T1000 (cell line): ENCODE data around the gene ANKRD40.

Experiments
- DNase-seq: peaks from one replicate; lab custom pipeline; 2025; ENCODE audit warnings: mixed read lengths; lab: John Stamatoyannopoulos, UW

ANKRD40 gene

DNA sequence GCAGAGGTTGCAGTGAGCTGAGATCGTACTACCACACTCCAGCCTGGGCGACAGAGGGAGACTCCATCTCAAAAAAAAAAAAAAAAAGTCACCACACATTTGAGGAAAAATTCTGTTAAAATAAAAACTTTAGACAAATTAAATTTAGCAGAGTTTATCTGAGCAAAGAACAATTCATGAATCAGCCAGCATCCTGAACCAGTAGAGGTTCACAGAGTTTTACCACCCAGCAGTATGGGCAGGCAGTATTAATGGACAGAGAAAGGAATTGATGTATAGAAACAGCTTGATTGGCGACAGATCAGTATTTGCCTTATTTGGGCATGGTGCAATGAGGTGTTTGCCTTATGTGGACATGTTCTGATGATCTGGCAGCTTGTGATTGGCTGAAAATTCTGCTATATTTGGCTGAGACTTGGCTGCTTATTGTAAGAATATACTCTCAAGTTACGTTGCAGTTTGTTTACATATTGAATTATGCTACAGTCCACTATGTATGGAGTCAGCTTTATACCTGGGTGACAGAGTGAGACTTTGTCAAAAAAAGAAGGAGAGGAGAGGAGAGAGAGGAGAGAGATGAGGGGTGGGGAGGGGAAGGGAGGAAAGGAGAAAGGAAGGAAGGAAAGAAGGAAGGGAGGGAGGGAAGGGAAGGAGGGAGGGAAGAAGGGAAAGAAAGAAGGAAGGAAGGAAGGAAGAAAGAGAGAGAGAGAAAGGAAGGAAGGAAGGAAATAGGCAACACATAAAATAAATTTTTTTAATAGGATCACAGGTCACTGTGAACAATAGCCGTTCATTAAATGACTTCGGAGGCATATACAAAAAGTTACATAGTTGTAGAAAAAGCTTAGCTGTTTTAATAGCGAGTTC, 58.4 kb downstream of the ANKRD40 start:
- no peak for DNase-seq

DNA sequence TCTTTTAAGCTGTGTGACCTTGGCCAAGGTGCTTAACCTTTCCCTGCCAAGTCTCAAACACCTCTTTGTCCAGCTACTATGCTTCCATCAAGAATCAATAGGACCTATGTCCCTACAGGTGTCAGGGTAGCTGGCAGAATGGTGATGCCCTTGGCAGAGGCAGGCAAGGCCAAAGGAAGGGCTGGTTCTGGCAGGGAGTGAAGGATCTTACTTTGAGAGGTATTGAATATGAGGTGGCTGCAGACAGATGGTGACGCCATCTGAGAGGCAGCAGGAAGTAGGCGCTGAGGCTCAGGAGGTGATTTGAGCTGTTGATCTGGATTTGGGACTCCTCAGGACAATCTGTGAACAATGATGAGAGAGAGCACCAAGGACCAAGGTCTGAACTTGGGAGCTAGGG, 60.5 kb downstream of the ANKRD40 start:
- no peak for DNase-seq

DNA sequence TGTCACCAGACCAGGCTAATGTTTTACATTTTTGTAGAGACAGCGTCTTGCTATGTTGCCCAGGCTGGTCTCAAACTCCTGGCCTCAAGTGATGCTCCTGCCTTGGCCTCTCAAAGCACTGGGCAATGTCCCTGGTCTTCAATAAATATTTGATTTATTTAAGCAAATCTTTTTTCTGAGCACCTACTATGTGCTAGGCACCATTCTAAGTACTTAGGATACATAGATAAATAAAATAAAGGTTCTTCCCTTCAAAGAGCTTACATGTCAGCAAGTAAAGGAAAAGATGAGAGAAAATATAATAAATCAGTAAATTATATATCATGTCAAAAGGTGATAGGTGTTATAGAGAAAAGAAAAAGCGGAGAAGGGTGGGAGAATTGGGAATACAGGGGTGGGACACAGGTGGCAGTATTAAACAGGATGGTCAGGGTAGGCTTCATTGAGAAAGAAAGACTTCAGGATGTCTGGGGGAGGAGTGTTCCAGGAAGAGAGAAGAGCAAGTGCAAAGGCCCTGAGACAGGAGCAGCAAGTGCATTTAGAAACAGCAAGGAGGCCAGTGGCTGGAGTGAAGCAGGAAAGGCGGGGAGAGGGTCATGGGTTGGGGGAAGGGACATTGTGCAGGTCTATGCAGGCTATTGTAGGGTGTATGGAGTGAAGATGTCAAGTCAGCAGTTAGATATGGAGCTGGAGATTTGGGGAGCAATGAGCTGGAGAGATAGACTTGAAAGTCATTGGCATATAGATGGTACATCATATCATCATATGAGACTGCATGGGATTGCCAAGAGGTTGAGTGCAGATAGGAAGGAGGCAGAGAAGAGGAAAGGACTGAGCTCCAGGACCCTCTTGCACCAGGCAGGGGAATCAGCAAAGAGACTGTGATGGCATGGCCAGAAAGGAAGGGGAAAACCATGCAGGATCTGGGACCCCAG, 61.7 kb downstream of the ANKRD40 start:
- DNase-seq: no peak
